HG03432 (cell line): Measurements from ENCODE around the gene LIAS.

ENCODE experiments used
- ATAC-seq: cut with Tn5 transposase; IDR thresholded peaks from one replicate; pipeline ENCODE4 v1.9.1; 2021; ENCODE audit warnings: mild to moderate bottlenecking, moderate library complexity; ENCODE audit not compliant: unreplicated experiment

The LIAS gene

DNA sequence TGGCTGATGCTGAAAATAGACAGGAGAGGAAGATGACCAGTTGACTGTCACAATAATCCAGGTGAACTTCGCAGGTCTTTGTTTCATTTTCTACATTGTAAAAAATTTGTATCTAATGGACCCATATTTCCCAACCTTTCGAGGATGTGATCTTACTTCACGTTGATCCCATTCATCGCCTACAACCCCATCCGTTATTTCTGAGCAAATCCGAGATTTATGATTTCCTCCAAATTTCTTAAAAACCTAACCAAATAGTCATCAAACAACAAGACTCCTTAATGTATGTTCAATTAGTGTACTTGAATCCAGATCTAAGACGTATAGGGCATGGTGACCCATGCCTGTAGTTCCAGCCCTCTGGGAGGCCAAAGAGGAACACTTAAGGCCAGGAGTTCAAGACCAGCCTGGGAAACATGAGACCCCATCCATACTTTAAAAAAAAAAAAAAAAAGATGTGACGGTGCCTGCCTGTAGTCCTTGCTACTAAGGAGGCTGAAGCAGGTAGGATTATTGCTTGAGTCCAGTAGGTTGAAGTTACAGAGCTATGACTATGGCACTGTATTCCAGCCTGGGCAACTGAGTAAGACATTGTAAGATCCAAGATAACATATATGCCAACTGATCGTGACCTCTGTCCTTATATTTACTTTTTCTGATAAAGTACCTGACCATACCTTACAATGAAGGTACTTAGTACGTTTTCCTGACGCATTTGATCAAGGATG, 5.8 kb upstream of the LIAS start:
- no peak for ATAC-seq

GRCh38 chr4:39453738-39454137, 5.1 kb upstream of the LIAS start:
- ATAC-seq = no peak

- no peak for ATAC-seq
Observed at GRCh38 chr4:39455486-39455885, 3.4 kb upstream of the LIAS start.

DNA sequence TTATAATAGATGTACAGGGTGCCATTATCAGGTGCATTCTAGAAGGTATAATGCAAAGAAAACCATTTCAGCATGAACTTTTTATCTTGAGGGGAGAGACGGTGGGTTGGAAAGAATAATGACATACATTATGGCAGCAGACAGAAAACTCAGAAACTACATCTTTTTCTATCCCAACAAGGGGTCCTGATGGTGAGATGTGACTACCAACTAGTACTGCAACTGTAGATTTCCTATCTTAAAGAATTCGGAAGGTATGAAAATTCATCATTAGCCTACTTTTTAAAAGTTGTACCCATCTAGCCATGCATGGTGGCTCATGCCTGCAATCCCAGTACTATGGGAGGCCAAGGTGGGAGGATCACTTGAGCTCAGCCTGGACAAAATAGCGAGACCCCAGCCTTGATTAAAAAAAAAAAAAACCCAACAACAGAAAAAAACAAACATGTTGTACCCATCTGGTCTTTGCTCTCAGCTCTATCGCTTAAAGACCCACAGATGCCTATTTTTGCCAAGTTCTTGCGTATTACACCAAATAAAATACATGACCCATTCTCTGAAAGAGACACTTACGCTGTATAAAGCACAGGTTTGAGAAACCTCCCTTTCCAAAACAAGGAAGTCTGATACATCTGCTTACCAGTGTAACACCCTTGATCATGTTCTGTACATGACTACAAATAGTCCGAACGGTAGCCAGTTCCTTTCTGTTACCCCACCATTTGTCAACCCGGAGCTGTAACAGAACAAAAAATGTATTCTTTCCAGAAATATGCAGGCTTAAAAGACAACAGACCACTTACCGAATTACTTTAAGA, 1.7 kb upstream of the LIAS start:
- ATAC-seq = no peak

DNA sequence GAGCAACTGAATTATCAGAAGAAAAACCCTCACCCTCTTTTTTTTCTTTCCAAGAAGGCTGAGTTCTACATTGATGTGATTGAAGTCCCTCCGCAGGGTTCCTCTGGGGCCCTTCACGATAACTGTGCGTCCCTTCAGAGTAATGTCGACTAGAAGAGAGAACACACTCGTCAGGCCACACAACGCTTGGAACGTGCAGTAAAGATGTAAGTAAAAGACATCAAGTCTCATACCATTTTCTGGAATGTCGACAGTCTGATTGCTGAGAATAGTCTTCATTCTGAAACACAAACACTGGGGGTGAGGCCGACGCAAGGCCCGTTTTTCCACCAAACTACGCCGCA, 723 bp upstream of the LIAS start:
- ATAC-seq = peak; percentile 1

DNA sequence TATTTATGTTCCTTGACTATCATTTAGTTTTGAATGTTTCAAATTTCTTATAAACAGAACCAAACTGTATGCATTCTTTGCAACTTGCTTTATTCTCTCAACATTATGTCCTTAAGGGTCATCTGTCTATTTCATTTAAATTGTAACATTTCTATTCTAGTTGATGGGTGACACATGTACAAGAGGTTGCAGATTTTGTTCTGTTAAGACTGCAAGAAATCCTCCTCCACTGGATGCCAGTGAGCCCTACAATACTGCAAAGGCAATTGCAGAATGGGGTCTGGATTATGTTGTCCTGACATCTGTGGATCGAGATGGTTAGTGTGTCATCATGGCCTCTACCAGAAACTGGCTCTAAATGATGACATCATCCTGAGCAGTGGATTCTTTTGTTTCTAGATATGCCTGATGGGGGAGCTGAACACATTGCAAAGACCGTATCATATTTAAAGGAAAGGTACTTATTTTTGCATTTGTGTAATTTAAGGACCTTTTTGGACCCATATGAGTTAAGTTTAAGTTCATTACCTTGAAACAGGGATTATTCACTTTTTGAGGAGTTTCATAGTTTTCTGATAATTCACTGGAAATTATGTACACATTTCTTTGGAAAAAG, 6.1 kb downstream of the LIAS start:
- no peak for ATAC-seq

GRCh38 chr4:39466747-39467146, 7.9 kb downstream of the LIAS start:
- ATAC-seq = no peak

DNA sequence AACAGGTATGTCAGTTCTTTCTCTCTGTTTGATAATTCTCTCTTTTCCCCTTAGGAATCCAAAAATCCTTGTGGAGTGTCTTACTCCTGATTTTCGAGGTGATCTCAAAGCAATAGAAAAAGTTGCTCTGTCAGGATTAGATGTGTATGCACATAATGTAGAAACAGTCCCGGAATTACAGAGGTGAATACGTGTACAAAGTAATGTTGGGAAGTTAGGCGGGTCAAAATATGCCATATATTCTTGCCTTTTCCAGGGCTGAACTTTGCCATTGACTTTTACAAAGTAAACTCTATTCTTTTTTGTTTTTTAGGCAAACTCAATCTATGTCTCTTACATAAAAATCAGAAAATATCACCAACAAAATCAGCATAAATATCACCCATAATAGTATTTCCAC, 8.6 kb downstream of the LIAS start:
- no peak for ATAC-seq

GRCh38 chr4:39469429-39470077, 10.7 kb downstream of the LIAS start:
- peak; percentile 76 for ATAC-seq

GRCh38 chr4:39470402-39470801, 11.5 kb downstream of the LIAS start:
- ATAC-seq = no peak

DNA sequence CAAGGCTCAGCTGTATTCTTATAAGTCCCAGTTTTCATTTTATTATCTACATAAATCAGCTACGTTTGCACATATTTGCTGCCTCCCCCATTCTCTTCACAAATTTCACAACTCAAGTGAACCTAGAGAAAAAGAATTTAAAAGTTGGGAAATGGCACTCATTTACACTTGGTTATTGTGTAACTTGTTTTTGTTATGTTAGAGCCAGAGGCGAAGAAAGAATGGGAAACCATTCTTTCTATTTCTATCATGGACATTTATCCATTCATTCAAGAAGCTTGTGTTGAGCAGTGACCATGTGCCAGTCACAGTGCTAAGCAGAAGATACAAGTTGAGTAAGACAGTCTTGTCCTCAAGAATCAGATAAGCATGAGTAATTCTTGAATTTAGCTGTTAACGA, 13.5 kb downstream of the LIAS start:
- ATAC-seq = no peak

GRCh38 chr4:39476187-39476895, 17.5 kb downstream of the LIAS start:
- no peak for ATAC-seq

GRCh38 chr4:39480251-39480650, 21.4 kb downstream of the LIAS start:
- ATAC-seq = no peak

DNA sequence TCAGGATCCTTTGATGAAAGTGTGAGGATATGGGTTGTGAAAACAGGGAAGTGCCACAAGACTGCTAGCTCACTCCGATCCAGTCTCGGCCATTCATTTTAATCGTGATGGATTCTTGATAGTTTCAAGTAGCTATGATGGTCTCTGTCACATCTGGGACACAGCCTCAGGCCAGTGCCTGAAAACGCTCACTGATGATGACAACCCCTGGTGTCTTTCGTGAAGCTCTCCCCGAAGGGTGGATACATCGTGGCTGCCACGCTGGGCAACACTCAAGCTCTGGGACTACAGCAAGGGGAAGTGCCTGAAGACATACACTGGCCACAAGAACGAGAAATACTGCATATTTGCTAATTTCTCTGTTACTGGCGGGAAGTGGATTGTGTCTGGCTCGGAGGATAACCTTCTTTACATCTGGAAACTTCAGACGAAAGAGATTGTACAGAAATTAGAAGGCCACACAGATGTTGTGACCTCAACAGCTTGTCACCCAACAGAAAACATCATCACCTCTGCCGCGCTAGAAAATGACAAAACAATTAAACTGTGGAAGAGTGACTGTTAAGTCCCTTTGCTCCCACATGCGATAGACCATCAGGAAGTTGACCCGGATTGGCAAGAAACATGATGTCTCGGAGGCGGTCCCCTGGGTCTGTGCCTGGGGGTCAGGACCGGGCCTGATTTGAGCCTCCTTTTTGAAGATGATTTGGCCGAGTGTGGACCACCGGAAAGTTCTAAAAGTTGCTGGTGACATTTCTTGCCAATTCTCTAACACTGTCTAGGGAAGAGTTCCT, 22.2 kb downstream of the LIAS start:
- no peak for ATAC-seq

DNA sequence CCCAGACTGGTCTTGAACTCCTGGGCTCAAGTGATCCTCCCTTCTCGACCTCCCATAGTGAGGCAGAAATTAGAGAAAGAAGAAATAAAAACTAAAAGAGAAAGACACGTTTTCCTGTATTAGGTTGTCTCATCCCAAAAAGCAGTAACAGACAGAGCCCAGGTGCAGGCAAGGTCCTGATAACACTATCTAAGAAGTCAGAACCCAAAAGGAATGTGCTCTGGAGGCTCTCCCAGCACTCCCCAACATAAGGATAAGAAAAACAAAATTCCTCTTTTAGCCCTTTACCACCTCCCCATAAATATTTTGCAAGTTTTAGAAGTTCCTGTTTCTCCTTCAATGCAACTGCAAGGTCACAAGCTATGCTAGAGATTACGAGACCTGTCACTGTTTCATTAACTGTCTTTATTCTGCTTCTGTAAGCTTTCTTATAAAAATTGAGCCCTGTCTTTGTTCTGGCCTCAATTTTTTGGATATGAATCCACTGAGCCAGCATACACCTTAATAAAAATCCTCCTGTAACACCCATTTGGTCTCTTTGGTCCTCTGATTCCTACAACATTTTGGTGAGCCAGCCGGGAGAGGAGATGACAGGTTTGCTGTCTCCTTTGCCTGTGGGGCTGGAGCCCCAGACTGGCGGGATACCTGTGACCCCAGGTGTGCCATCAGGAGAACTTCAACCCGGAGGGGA, 25.9 kb downstream of the LIAS start:
- ATAC-seq = no peak

- no peak for ATAC-seq
Observed at GRCh38 chr4:39486221-39486804, 27.5 kb downstream of the LIAS start.

GRCh38 chr4:39490322-39490721, 31.5 kb downstream of the LIAS start:
- no peak for ATAC-seq

GRCh38 chr4:39494354-39494753, 35.5 kb downstream of the LIAS start:
- no peak for ATAC-seq
